Fibroblast of skin of right quadriceps (primary cell): ENCODE measurements around the gene FAM3B.
"Not testable (repeated sequence)": the region's sequence is repeated elsewhere in the genome, so short reads cannot be mapped to it uniquely, and the experiment has no call there.

ENCODE experiments used
- DNase-seq: peaks from one replicate; pipeline ENCODE4 v3.0.0-alpha.2; 2013

FAM3B gene, protein sequence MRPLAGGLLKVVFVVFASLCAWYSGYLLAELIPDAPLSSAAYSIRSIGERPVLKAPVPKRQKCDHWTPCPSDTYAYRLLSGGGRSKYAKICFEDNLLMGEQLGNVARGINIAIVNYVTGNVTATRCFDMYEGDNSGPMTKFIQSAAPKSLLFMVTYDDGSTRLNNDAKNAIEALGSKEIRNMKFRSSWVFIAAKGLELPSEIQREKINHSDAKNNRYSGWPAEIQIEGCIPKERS

DNA sequence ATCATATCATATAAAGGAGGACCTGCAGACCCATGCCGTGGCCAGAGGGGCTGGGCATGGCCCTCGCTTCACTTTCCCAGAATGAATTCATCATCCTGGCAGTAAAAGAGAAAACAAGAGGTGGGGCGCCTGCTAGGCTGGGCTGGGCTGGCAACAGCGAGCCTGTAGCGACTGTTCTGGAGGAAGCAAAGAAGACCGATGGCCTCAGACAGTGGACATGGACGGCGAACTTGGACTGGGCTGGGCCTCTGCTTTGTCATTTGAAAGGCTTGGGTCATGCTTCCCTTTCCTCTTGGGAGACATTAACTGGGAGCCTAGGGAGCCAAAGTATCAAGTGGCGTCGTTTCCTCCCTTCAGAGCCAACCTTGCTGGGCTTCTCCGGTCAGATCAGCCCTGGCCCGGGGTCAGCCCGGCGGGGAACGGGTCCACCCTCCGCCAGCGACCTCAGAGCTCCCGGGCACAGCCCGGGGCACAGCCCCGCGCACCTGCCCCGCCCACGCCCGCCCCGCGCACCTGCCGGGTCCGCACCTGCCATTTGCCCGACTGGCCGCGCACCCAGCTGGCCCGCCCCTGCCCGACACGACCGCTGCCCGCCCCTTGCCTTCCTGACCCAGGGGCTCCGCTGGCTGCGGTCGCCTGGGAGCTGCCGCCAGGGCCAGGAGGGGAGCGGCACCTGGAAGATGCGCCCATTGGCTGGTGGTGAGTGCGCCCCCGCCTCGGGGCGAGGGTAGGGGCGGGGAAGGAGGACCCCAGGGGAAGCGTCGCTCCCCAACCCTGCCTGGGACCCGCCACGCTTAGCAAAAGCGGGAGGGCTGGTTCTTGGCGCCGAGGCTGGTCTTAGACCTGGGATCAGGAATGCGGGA, at the start of gene FAM3B:
Gene FAM3B (plus strand): TSS at position 602 of the 863 bp plus-strand sequence. CDS start 79 bp downstream, at position 681.
- DNase-seq, result no peak

DNA sequence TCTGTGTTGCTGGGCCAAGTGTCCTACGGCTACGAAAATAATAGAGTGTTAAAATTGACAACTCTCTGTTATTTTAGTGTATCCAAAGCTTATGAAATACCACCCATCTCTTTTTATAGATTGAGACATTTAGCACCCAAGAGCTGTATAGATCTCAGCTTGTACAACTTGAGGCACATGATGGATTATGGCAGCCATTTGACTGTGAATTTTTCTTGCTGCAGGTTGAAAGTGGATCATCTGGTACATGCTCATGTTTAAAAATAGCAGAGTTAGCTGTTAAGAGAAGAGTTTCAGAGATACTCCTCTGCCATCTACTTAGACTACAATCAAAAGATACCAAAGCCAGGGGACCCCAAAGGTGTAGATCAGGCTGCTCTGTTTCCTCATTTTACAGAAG, 49.3 kb upstream of the FAM3B start:
- DNase-seq, result no peak

DNA sequence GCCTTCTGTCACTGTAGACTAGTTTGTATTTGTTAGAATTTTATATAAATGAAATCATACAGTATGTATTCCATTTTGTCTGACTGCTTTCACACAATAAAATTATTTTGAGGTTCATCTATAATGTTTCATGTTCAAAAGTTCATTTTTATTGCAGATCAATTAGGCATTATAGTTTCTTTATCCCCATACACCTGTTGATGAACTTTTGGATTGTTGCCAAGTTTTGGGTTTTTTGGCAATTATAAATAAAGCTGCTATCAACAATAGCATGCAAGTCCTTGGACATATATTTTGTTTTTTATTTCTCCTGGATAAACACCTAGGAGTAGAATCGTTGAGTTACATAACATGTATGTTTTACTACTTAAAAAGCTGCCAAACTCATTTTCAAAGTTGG, 47.1 kb upstream of the FAM3B start:
- DNase-seq, result no peak

DNA sequence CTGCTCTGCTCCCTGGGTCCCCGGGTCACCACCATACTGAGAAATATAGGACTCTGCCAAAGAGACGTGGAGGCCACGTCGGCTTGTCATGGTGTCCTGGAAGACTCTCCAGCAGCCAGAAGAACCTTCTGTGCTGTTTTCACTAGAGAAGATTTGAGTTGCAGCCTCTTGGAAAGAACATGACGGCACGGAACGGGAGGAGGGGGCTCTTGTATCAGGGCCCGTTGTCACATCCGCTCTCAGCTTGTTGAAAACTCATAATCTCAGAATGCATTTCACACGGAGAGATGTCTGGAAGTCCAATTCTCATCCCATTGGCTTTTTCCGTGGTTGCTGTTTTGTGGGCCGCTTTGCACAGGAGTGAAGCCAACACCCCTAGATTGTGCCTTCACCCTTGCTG, 39.4 kb upstream of the FAM3B start:
- no peak for DNase-seq

DNA sequence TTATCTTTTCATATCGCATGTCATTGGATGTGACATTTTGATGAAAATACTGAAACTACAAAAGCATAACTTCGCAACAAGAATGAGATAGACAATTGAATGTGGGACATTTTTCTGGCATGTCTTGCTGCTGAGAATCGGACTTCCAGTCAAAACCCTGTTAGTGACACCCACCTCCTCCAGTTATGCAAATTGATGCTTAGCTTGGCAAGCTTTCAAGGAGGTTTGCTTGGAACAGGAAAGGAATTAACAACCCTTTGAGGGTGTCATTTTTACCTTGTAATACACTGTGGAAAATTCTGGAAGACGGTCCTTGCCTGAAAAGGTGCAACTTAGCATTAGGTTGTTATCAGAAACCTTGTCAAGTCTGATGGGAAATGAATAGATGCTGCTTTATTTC, 38.8 kb upstream of the FAM3B start:
- DNase-seq, result no peak

DNA sequence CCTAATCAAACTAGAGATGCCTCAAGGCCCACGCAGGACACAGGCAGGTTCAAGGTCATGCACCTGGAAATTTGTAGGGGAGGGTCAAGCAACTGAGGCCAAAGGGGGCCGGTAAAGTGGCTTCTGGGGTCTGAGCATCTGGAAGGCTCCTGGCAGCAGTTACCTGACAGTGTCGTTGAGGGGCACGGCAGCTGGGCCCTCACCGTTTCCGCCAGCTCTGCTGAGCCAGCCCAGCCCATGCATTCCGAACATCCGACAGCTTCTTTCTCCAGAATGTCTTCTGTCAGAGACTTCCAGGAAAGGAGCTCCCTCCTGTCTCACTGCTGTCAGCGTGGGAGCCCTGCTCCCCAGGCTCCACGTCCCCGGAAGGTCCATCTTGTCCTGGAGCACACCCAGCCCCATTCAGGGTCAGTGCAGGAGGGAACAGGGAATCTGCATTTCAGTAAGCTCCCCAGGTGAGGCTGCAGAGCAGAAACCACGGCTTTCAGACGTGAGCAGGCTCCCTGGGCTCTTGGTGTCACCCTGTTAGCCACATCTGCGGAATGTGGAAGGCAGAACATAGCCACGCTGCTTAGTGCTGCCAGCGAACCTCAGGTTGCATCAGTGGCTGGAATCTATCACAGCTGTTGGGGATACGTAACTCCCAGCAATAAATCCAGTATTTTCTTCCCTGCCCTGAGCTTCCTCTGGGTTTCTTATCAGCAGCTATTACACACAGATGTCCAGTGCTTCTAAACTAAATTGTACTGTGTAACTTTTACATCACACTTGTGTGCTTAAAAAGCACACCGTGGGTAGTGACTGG, 36.3 kb upstream of the FAM3B start:
- peak; percentile 70 for DNase-seq

DNA sequence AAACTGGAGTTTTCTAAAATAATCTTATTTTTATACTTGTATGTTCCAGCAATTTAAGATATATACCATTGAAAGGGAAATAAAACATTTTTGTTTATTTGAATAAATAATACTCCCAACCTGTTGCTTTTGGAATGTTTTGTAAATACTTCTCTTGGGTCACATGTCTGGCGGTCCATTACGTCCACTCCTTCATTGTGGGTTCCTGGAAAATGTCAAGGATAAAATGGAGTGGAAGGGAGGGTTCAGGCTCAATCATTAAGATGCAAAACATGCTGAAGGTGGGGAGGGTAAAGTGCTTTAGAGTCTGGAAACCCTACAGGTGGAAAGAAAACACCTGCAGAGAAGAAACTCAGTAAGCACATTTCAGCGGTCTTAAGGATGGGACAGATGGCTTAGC, 34.2 kb upstream of the FAM3B start:
- DNase-seq, result no peak

DNA sequence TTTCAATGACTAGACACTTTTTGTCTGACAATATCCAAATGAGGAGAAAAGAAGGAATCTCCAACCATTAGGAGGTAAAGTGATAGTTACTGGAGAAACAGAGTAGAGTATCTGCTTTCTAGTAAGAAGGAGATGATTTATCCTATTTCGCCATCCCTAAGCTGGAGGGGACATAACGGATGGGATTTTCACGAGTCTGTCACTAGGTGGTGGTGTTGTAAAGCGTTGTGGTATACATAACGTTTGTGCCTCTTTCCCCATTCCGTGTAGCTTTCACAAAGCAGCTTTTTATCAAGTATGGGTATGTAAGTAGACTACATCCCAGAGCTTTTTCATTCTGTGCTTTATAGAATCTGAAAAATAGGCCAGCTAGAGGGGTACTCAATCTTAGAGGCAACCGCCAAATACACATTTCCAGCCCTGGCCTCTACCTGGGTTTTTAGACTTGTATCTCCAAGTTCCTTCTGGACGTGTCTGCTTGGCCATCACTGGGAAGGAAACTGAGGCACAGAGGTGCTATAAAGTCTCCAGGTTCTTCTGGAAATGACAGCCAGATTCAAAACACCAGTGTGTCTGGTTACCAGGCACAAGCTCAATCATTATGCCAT, 33.3 kb upstream of the FAM3B start:
- DNase-seq, result peak; percentile 81

DNA sequence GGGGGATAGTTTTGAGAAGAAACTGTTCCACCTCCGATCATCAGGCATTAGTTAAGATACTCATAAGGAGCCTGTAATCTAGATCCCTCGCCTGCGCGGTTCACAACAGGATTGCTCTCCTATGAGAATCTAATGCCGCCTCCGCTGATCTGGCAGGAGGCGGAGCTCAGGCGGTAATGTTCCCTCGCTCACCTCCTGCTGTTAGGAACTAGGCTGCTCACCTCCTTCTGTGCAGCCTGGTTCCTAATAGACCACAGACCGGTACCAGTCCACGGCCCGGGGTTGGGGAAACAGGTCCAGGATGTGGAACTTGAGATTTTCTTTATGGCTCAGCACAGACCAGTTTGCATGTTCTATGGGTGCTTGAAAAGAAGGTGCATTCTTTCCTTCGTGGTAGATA, 27.2 kb upstream of the FAM3B start:
- DNase-seq, result no peak

DNA sequence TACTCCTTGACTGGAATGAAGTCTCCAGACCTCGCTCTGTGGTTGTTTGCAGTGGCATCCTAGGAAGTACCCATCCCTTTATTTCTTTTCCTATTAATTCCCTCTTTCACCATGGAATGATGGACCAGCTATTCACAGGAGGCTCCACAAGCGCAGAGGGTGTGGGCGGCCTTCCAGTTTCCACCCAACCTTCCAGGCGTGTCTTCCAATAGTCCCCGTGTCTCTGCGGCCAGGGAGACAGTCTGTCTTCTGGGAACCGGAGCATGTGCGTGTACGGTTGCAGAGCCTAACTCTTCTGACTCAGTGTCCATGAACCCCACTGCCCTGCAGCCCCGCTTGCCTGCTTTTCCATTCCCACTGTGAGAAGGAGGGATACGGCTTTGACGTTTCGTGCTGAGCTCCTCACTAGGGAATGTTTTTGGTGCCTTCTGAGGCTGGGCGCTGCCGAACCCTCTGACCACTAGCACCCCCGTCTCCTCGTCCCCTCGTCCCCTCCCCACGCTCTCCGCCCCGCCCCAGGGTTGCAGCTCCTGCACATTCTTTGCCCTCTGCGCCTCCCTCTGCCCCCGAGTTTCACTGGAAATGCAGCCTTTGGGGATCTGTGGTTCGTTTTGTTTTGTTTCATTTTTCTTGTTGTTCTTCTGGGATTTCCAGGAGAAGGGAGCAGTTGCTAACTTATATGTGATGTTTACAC, 26.3 kb upstream of the FAM3B start:
- DNase-seq, result no peak

DNA sequence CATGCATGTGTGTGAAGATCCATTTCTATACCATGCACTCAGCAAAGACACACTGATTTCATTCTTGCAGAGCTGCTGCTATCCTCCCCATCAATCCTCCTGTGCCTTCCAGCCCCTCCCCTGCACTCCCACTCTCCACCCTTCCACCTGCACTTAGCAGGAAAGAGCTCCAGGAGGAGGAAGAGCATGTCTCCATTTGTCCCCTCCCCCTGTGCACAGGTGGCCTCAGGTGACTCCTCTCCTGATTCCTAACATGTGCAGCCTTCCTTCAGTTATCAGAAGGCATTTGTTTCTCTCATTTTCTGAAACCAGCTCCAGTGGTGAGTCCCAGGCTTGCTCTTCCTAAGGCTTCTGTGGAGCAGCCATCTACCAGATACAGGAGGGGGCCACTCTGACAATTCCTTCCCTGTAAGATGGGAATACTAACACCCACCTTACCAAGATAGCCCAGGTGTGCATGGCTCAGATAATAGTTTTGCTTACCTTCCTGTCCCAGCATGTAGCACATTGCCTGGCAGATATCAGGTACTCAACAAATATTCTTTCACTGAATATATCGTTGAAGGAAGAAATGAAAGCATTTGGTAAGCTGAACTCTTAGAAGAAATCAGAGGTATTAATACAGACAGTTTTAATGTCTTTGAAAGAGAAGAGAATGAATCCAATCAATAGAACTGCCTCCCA, 21.9 kb upstream of the FAM3B start:
- no peak for DNase-seq

DNA sequence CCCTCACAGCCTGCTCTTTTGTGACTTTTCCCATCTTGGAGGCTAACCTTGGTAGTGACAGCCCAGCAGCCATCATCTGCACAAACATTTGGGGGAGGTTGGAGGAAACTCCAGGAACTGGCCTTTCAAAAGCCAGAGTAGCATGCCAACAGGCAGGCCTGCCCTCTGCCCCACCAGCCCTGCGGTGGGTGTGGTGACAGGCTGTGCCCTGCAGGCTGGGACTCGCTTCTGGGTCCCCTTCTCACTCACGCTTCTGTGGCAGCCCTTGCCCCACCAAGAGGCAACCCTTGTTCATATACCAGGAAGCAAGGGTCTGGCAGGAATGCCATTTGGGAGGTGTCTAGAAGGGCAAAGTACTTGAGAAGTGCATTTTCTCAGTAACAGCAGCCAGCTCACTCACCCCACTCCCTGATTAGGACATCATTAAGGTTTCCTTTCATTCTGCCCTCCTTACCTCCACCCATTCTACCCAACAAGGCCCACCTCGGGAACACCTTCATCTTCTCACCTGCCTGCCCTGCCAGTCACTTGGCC, 20.8 kb upstream of the FAM3B start:
- DNase-seq, result no peak

DNA sequence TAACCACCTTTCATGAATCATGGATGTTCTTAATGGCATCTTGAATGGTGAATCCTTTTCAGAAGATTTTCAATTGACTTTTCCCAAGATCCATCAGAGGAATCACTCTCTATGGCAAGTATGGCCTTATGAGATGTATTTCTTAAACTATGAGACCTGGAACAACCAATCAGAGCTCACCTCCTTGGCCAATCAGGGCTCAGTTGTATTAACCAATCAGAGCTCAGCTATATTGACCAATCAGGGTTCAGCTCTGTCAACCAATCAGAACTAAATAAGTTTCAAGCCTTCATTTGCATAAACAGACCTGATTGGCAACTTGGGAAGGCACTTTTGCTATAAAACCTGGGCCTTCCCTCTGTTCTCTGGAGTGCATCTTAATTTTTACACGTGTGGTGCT, 13.6 kb upstream of the FAM3B start:
- no peak for DNase-seq

DNA sequence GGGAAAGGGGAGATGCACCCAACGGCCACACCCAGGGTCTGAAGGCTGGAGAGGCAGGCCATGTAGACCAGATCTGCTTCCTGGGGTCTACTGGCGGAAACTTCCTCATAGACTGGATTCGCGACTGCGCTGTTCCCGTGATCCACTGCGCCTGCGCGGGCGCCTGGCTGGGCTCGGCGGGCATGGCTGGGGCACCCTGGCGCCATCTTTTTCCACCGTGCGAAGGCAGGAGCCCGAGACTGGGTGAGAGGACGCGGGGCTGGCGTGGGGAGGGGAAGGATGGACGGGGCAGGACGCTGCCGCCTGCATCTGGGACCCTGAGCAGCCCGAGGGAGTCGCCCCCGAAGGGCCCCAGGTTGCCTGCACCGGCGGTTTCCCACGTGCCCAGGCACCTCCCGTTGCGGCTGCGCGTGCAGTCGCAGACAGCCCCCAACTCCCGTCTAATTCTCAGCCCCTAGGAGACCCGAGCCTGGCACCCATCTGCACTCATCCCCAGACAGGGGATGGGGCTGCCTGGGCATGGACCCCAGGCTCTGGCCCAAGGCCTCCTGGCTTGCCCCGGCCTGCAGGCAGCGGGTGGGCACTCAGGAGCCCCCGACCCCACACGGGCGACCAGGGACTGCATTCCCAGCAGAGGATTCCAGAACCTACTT, 12.4 kb upstream of the FAM3B start:
- DNase-seq, result no peak

DNA sequence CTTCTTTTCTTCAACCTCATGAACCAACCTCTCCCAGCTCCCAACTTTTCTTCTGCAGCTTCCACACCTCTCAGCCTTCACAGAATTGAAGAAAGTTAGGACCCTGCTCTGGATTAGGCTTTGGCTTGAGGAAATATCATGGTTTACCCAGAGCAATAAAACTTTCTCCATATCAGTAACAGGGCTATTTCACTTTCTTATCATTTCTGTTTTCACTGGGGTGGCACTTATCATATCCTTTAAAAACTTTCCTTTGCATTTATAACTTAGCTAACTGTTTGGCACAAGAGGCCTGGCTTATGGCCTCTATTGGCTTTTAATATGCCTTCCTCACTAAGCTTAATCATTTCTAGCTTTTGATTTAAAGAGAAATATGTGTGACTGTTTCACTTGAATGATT, 9.4 kb upstream of the FAM3B start:
- DNase-seq, result no peak

DNA sequence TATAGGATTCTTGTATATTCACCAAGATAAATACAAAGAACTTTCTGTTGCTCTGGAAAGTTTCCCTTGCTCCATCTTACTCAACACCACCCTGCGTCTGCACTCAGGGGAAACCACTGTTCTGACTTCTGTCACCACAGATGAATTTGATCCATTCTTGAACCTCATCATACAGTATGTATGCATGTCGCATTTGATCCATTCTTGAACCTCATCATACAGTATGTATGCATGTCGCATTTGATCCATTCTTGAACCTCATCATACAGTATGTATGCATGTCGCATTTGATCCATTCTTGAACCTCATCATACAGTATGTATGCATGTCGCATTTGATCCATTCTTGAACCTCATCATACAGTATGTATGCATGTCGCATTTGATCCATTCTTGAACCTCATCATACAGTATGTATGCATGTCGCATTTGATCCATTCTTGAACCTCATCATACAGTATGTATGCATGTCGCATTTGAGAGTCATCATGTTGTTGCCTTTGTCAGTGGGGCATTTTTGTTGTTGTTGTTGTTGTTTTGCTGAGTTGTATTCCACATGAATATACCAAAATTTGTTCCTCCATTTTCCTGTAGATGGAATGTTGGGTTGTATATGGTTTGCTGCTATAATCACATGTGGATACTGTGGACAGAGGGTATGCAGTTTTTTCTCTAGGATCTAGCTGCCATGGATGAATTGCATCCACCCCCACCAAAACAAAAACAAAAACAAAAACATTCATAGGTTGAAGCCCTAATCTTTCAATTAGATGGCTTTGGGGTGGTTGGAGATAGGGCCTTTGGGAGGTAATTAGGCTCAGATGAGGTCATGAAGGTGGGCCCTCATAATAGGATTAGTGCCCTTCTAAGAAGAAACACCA, 3.1 kb upstream of the FAM3B start:
- not testable (repeated sequence) for DNase-seq

DNA sequence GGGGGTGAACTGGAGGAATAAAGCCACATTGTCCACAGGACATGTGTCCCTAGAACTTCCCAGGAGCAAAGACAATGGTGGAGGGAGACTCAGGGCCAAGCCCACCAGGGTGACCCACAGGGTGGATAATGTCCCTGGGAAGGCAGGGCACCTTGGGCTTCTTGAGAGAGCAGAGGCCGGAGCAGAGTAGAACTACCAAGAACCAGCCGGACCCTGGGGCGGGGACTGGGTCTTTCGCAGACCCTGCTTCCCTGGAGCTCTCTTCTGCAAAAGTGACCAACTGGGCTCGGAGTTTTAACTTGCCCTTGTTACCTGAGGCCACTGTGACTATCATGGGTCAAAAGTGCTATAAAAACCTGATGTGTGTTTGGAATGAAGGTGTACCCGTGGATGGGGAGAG, 875 bp upstream of the FAM3B start:
- no peak for DNase-seq

DNA sequence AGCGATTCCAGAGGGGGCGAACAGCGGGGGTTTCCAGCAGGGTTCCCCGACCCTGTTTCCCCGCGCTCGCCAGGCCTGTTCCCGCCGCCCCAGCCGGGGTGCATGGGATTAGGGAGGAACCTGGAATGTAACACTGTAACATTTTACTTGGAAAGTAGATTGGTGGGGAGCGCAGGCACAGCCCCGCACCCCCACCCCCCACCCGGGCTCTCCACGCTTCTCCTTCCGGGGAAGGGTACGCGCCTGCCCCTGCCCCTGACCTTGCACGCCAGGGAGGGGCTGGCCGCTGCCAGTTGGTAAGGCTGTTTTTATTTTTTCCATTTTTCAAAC, 427 bp downstream of the FAM3B start:
- no peak for DNase-seq

DNA sequence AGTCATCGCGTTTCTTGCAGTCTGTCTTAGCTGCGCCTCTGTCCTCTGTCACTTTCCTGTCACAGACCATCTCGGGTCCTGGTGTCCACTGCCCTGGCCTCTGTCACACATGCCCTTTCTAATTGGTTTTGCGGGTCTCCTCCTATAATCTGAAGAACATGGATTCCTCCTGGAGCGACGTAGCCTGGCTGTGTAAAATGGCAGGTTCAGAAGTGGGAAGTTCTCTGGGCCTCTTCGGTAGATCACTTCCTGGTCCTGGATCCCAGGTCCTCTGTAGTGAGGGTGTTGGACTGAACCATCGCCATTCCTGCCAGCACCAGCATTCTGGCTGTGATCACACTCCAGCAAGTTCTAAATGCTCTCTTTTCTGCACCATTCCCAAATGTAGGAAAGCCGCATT, 857 bp downstream of the FAM3B start:
- no peak for DNase-seq

DNA sequence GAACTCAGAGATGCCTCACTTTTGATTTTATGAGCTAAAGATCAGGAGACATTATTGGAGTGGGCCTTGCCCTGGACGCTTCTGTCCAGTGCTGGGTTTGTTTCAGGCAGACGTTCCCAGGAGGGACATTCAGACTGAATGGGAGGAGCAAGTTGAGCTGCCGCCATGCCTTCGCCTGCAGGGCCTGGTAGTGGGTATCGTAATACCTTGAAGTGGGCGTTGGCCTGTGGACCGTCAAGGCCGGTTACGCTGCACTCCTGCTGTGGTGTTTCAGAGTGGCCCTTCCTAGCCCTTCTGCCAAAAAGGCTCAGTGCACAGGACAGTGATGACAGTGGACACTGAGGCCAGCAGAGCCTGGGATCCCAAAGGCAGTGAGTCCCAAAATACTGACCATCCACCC, 1.6 kb downstream of the FAM3B start:
- DNase-seq, result no peak
